ENCODE results near the gene TMEM95.
"Not testable (repeated sequence)": the region's sequence is repeated elsewhere in the genome, so short reads cannot be mapped to it uniquely, and the experiment has no call there.

DNA sequence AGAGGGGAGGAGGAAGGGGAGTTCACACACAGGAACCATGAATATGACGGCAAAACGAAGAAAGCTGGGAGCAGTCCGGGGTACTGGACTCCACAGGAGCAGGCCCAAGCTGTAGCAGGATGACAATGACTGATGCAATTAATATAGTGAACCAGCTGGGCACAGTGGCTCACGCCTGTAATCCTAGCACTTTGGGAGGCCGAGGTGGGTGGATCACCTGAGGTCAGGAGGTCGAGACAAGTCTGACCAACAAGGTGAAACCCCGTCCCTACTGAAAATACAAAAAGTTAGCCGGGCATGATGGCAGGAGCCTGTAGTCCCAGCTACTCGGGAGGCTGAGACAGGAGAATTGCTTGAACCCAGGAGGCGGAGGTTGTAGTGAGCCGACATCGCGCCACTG, 19.2 kb upstream of the TMEM95 start:
- TF ChIP-seq, protein P1, sequence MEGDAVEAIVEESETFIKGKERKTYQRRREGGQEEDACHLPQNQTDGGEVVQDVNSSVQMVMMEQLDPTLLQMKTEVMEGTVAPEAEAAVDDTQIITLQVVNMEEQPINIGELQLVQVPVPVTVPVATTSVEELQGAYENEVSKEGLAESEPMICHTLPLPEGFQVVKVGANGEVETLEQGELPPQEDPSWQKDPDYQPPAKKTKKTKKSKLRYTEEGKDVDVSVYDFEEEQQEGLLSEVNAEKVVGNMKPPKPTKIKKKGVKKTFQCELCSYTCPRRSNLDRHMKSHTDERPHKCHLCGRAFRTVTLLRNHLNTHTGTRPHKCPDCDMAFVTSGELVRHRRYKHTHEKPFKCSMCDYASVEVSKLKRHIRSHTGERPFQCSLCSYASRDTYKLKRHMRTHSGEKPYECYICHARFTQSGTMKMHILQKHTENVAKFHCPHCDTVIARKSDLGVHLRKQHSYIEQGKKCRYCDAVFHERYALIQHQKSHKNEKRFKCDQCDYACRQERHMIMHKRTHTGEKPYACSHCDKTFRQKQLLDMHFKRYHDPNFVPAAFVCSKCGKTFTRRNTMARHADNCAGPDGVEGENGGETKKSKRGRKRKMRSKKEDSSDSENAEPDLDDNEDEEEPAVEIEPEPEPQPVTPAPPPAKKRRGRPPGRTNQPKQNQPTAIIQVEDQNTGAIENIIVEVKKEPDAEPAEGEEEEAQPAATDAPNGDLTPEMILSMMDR (optimal IDR thresholded peaks at IDR 0.05 in 1 of 3, IDR thresholded peaks at IDR 0.05 in 1 of 3, conservative IDR thresholded peaks at IDR 0.05 in 1 of 3; ENCODE audit: extremely low read depth in 1 of 3, insufficient read depth in 2 of 3, low read length in 3 of 3), result not testable (repeated sequence)
- not testable (repeated sequence) for TF ChIP-seq EZH2 (IDR thresholded peaks at IDR 0.05; ENCODE audit: low read length)

Measured in keratinocyte (primary cell).